ENCODE data around the gene CCDC159.

CCDC159 gene

DNA sequence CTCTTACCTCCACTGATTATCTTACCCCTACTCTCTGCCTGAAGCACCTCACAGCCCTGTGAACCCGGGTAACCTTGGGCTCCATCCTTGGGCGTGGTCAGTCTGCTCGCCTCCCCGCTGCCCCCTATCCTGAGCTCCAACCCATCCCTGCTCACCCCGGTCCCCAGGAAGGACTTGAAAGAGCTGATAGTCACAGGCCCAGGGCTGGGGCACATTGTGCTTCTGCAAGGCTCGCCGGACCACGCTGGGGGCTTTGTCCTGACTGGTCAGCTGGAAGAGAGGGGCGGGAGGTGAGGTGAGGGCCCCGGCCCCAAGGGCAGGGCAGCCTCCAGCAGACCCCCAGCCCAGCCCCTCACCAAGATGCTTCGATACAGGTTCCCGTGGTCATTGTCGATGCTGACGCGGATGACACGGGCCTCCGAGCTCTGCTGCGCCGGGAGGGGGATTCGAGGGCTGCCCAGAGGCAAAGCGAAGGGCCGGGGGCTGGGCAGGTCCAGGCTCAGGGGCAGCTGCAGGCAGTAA lies 50.8 kb downstream of the CCDC159 start:
- no peak for DNase-seq

DNA sequence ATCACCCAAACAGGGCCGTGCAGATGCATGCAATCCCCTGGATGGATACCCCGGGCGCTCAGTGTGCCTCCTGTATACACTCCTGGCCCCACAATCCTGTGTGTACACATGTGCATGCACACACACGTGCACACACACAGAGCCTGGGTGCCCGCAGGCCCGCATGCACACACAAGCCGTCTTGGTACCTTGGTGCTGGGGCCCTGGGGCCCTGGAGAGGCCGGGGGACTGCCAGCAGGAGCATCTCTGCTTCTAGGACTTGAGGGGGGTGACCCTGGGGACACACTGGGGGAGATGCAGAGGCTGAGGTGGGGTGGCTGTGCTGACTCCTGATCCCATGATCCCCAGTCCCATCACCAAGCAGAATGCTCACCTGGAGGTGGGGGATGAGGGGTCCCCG lies 53.3 kb downstream of the CCDC159 start:
- no peak for DNase-seq

DNA sequence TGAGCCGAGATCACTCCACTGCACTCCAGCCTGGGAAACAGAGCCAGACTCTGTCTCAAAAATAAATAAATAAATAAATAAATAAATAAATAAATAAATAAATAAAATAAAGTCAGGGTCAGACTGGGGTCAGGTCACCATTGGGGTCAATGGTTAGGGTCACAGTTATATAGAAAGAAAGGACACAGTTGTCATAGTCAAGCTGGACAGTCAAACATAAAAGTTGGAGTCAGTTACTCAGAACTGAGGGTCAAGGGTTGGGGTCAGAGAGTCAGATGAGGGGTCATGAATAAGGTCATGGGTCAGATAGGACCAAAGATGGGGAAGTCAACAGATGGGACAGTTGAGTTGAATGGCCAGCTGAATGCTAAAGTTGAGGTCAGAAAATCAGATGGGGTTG lies 54.5 kb downstream of the CCDC159 start:
- DNase-seq = no peak

- DNase-seq = no peak
Observed at GRCh38 chr19:11401808-11402543, 55.7 kb downstream of the CCDC159 start.

Measured in DMS 273 treated with DMSO at 0.1 percent for 48 hours (cell line).